GM12875 (cell line): ENCODE data around the gene ZFP36L1.

ENCODE experiments used
- H3K4me3 ChIP-seq: one replicate; pipeline ENCODE4 v1.5.1; 2011; ENCODE audit warnings: low read depth, low read length, control low read depth
- CTCF ChIP-seq: IDR thresholded peaks from 2 replicates; pipeline ENCODE4 v1.5.1; 2011; ENCODE audit warnings: low read depth, mild to moderate bottlenecking, control low read depth, inconsistent platforms, low read length, moderate library complexity, borderline replicate concordance; ENCODE audit not compliant: insufficient read depth

Gene ZFP36L1

GRCh38 chr14:68759017-68759560 is 33.8 kb downstream of the ZFP36L1 start:
- H3K4me3 ChIP-seq: no peak overlapping the region
- TF ChIP-seq CTCF: no peak

GRCh38 chr14:68758301-68758700 is 34.6 kb downstream of the ZFP36L1 start:
- no peak overlapping the region for H3K4me3 ChIP-seq
- no peak for TF ChIP-seq CTCF

GRCh38 chr14:68757618-68758081 is 35.2 kb downstream of the ZFP36L1 start:
- TF ChIP-seq CTCF: no peak

GRCh38 chr14:68756734-68757133 is 36.1 kb downstream of the ZFP36L1 start:
- TF ChIP-seq CTCF: no peak
- H3K4me3 ChIP-seq: no peak overlapping the region

More at GRCh38 chr14:68757618-68758081, 35.2 kb downstream of the ZFP36L1 start:
- H3K4me3 ChIP-seq: no peak overlapping the region

- no peak for TF ChIP-seq CTCF
- H3K4me3 ChIP-seq: no peak overlapping the region
Observed at GRCh38 chr14:68756000-68756481, 36.8 kb downstream of the ZFP36L1 start.

- no peak overlapping the region for H3K4me3 ChIP-seq
- no peak for TF ChIP-seq CTCF
Observed at GRCh38 chr14:68755016-68755353, 37.9 kb downstream of the ZFP36L1 start.

- H3K4me3 ChIP-seq: no peak overlapping the region
- no peak for TF ChIP-seq CTCF
Observed at GRCh38 chr14:68753690-68754089, 39.2 kb downstream of the ZFP36L1 start.
